DOHH2 (cell line): Measurements from ENCODE around the gene ETFRF1.
A peak's percentile ranks its signal among the peaks of the same experiment; 100 is the strongest.

Experiments used
- H3F3A ChIP-seq: fragments of 200-600 bp; sonication (generic), shearing (Covaris generic); 2 replicates; pipeline ENCODE4 v1.6.0; 2016; ENCODE audit warnings: antibody characterized with exemption, mild to moderate bottlenecking; ENCODE audit not compliant: control insufficient read depth, insufficient read depth
- H3K27ac ChIP-seq: fragments of 200-600 bp; sonication (generic); 2 replicates; pipeline ENCODE4 v1.5.1; 2014; ENCODE audit warnings: low read depth, mild to moderate bottlenecking, low read length, moderate library complexity
- H3K27me3 ChIP-seq: fragments of 200-600 bp; sonication (generic); 2 replicates; pipeline ENCODE4 v1.6.1; 2014; ENCODE audit warnings: mild to moderate bottlenecking, low read length, mixed read lengths; ENCODE audit not compliant: control insufficient read depth
- H3K36me3 ChIP-seq: fragments of 200-600 bp; sonication (generic); 2 replicates; pipeline ENCODE4 v1.6.1; 2014; ENCODE audit warnings: mild to moderate bottlenecking, low read length, moderate library complexity, mixed read lengths; ENCODE audit not compliant: control insufficient read depth
- H3K4me1 ChIP-seq: fragments of 200-600 bp; sonication (generic); 2 replicates; pipeline ENCODE4 v1.6.1; 2014; ENCODE audit warnings: mild to moderate bottlenecking, low read length, mixed read lengths; ENCODE audit not compliant: control insufficient read depth
- H3K4me2 ChIP-seq: fragments of 200-600 bp; sonication (generic); 2 replicates; pipeline ENCODE4 v1.6.0; 2014; ENCODE audit warnings: mild to moderate bottlenecking, low read length, moderate library complexity
- H3K4me3 ChIP-seq: fragments of 200-600 bp; sonication (generic); 2 replicates; pipeline ENCODE4 v1.5.1; 2014; ENCODE audit warnings: mild to moderate bottlenecking, low read length, mixed read lengths
- H3K79me2 ChIP-seq: fragments of 200-600 bp; sonication (generic); 2 replicates; pipeline ENCODE4 v1.6.1; 2014; ENCODE audit warnings: mild to moderate bottlenecking, low read length, mixed read lengths; ENCODE audit not compliant: control insufficient read depth
- H3K9me2 ChIP-seq: fragments of 200-600 bp; sonication (generic); replicated peaks from 2 replicates; pipeline ENCODE4 v1.6.1; 2014; ENCODE audit warnings: mild to moderate bottlenecking, low read length, mixed read lengths; ENCODE audit not compliant: control insufficient read depth
- H3K9me3 ChIP-seq: fragments of 200-600 bp; sonication (generic); 2 replicates; pipeline ENCODE4 v1.6.1; 2014; ENCODE audit warnings: antibody characterized with exemption, low read length, mixed read lengths; ENCODE audit not compliant: control insufficient read depth, insufficient read depth
- H4K20me1 ChIP-seq: fragments of 200-600 bp; sonication (generic); 2 replicates; pipeline ENCODE4 v1.6.0; 2014; ENCODE audit warnings: low read depth, mild to moderate bottlenecking, antibody characterized with exemption, low read length, moderate library complexity; ENCODE audit not compliant: control insufficient read depth, insufficient read depth
- CTCF ChIP-seq: fragments of 200-600 bp; sonication (generic); IDR thresholded peaks from one replicate; pipeline ENCODE4 v1.5.1; 2014; ENCODE audit warnings: antibody characterized with exemption, mild to moderate bottlenecking, low read depth, low read length; ENCODE audit not compliant: poor library complexity, severe bottlenecking
- EZH2phosphoT487 ChIP-seq: fragments of 200-600 bp; sonication (generic); IDR thresholded peaks from 2 replicates; pipeline ENCODE4 v1.6.1; 2017; ENCODE audit warnings: borderline replicate concordance, mild to moderate bottlenecking, antibody characterized with exemption, low read length, moderate library complexity, mixed read lengths

The ETFRF1 gene

GRCh38 chr12:25245491-25245890 is 50.5 kb downstream of the ETFRF1 start:
- H3K9me2 ChIP-seq: no peaks in the 10 kb centered on the region
- TF ChIP-seq EZH2phosphoT487: no peak
- no peaks in the 10 kb centered on the region for H3K27me3 ChIP-seq
- no peak overlapping the region for H3K4me2 ChIP-seq
- H3K4me1 ChIP-seq: peaks cover 16% of the 10 kb centered on the region
- H3K4me3 ChIP-seq: no peak overlapping the region
- H3K9me3 ChIP-seq: no peaks in the 10 kb centered on the region
- H3K36me3 ChIP-seq: peaks cover 41% of the 10 kb centered on the region
- H3F3A ChIP-seq: peaks cover 20% of the 10 kb centered on the region; the same call in 1 of the 2 replicates
- H3K27ac ChIP-seq: no peak overlapping the region
- 0 out of 2 replicates have a peak, but pooled peaks cover 4% of the 10 kb centered on the region for H4K20me1 ChIP-seq
- H3K79me2 ChIP-seq: peaks cover 63% of the 10 kb centered on the region

- Histone ChIP-seq H3K4me1 (peaks cover 30% of the 10 kb centered on the region), H3K79me2 (peaks cover 56% of the 10 kb centered on the region), H3K36me3 (peaks cover 30% of the 10 kb centered on the region), H3K4me2 (no peak overlapping the region), H3K4me3 (no peak overlapping the region), H4K20me1 (0 out of 2 replicates have a peak, but pooled peaks cover 4% of the 10 kb centered on the region), H3K27me3 (no peaks in the 10 kb centered on the region), H3F3A (peaks cover 5% of the 10 kb centered on the region), H3K9me2 (no peaks in the 10 kb centered on the region), H3K27ac (no peak overlapping the region), H3K9me3 (no peaks in the 10 kb centered on the region)
- no peak for TF ChIP-seq CTCF
- no peak for TF ChIP-seq EZH2phosphoT487
These were observed 53.1 kb downstream of the ETFRF1 start for GRCh38 chr12:25248137-25248536.

GRCh38 chr12:25248732-25249131 is 53.7 kb downstream of the ETFRF1 start:
- TF ChIP-seq EZH2phosphoT487 (no peak), CTCF (no peak)
- Histone ChIP-seq H3K27me3 (no peaks in the 10 kb centered on the region), H3K9me3 (no peaks in the 10 kb centered on the region), H3K4me3 (no peak overlapping the region), H3K79me2 (peaks cover 55% of the 10 kb centered on the region), H3K4me1 (peaks cover 36% of the 10 kb centered on the region), H3K4me2 (no peak overlapping the region; the same call in 1 of the 2 replicates), H4K20me1 (0 out of 2 replicates have a peak, but pooled peaks cover 4% of the 10 kb centered on the region), H3K9me2 (no peaks in the 10 kb centered on the region), H3K36me3 (peaks cover 24% of the 10 kb centered on the region), H3K27ac (no peak overlapping the region), H3F3A (peaks cover 5% of the 10 kb centered on the region)

- Histone ChIP-seq H3K27me3 (no peaks in the 10 kb centered on the region), H3K4me1 (peaks cover 42% of the 10 kb centered on the region), H3K4me2 (peak overlapping the region; percentile 97), H3K4me3 (peak overlapping the region; percentile 98), H3F3A (peaks cover 5% of the 10 kb centered on the region), H3K9me3 (no peaks in the 10 kb centered on the region), H4K20me1 (0 out of 2 replicates have a peak, but pooled peaks cover 4% of the 10 kb centered on the region), H3K27ac (0 out of 2 replicates have a peak overlapping the region, but pooled peaks have one; percentile 26), H3K9me2 (no peaks in the 10 kb centered on the region), H3K79me2 (peaks cover 49% of the 10 kb centered on the region), H3K36me3 (peaks cover 10% of the 10 kb centered on the region)
- TF ChIP-seq EZH2phosphoT487 (no peak), CTCF (no peak)
These were observed 55.1 kb downstream of the ETFRF1 start for GRCh38 chr12:25249931-25250738.
